Activated CD4-positive, alpha-beta T cell treated with anti-CD3 and anti-CD28 coated beads, Interleukin-2, Interleukin-4, amounts not matched to agents 100 ng/mL and 50 ng/mL, durations not matched to agents 16 hours and 8 hours (primary cell): ENCODE measurements around the gene OAT.
"Not testable (repeated sequence)": the region's sequence is repeated elsewhere in the genome, so short reads cannot be mapped to it uniquely, and the experiment has no call there.

ENCODE experiments used
- DNase-seq: peaks from one replicate; pipeline ENCODE4 v3.0.0-alpha.2; 2020; ENCODE audit warnings: low spot score

OAT gene

DNA sequence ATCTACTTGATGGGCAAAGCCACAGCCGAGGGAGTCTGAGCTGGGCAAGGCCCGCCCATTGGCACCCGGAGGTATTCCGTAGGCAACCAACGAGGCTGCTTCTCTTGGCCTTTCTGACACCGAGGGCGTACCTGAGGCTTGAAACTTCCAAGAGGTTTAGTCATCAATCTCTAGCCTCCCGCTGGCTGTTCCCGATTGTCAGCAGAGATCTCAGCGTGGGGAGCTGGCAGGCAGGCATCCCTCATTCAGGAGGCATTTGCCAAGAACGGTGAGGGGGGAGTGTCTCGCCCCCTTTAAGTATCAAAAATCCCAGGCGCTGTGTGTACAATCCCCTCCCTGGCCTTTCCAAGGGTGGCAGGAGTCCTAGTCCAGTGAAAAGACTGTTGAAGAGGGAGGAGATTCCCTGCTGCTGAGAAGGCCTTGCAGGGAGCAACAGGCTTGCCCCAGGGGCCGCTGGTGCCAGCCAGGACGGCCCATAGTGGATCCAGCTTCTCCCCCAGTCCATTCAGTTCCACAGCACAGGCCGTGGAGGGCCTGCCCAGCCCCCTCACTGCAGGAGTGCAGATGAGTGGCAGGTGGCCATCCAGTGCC lies 39.7 kb downstream of the OAT start:
- no peak for DNase-seq

- no peak for DNase-seq
These were observed 40.5 kb downstream of the OAT start for GRCh38 chr10:124378271-124378670.

- DNase-seq, result no peak
These were observed 41.6 kb downstream of the OAT start for GRCh38 chr10:124377101-124377500.

DNA sequence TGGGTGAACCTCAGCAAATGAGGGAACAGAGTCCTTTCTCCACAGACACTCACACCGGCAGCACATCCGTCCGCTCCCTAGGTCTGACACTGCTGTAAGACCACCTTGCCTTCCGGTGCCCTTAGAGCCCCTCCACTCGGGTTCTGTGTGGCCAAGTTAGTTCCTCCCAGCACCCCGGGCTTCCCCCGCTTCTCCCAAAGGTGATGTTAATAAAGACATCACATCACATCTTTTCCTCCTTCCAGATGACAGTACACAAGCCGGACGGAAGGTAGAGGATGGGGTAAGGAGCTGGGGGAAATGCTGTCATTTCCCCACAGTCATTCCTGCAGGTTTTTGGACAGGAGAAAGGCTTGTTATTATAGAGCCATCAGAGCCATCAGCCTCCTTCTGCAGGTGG lies 42.3 kb downstream of the OAT start:
- DNase-seq, result no peak

- no peak for DNase-seq
These were observed 43.0 kb downstream of the OAT start for GRCh38 chr10:124375691-124376090.

DNA sequence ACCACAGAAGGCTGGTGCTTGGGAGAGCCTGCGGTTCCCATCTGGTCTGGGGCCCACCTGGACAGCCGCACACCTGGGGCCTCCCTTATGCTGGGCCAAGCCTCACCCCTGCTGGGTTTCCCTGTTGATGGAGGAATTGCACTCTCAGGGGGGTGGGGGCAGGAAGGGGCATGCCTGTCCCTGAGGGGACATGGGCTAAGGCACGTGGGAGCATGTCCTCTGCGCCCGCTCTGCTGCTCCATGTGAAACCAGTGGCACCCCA lies 43.4 kb downstream of the OAT start:
- no peak for DNase-seq

DNA sequence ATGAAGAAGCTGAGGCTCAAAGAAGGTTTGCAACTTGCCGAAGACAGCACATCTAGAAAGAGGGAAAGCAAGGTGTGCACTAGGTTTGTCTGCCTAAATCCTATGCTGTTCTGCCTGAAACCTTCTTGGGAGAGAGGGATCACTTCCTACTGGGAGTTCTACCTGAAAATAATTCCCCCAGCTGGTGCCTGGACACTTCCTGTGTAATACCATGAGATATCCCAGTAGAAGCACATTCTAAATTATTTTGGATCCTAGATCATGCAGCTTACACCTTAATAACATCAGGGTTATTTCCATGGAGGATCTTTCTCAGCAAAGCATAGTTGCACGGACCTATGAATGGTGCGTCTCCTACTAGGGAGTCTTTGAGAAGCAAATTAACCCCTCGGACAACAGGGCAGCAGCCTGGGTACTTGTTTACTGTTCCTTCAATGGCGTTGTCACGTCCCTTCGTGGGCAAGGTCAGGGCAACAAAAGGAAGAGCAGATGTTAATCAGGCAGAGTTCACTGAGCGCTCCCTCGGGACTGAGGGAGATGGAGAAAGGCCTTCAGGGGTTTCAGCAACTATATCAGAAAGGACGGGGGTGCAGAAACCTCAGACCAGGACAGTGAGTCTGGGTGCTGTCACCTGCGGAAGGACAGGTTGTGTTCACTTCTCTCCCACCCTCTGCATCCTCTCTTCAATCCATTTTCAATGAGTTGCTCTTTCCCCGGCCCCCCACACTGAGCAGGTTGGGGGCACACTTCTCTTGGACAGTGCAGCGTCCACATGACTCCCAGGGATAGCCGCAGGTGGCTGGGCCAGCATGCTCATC lies 44.0 kb downstream of the OAT start:
- no peak for DNase-seq

DNA sequence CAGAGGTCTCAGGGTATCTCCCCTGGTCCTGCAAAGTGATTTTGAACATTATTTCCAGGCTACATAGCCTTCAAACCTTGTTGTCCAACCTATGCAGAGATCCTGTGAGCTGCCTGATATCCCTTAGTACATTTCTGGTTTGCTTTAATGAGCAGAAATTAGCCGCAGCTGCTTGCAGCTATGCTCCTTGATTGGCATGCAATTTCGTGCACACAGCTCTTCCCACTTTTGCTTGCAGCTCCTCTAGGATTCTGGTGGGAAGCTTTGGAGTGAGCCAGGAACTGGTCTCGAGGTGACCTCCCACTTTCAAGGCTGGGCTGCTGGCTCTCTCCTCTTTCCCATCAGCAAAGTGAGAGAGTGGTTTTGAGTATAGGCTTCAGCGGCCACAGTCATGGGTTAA lies 45.8 kb downstream of the OAT start:
- no peak for DNase-seq

GRCh38 chr10:124370426-124370825 lies 48.3 kb downstream of the OAT start:
- DNase-seq, result no peak

- DNase-seq, result no peak
These were observed 48.7 kb downstream of the OAT start for GRCh38 chr10:124369986-124370385.

- DNase-seq, result not testable (repeated sequence)
These were observed 49.2 kb downstream of the OAT start for GRCh38 chr10:124369533-124369932.

DNA sequence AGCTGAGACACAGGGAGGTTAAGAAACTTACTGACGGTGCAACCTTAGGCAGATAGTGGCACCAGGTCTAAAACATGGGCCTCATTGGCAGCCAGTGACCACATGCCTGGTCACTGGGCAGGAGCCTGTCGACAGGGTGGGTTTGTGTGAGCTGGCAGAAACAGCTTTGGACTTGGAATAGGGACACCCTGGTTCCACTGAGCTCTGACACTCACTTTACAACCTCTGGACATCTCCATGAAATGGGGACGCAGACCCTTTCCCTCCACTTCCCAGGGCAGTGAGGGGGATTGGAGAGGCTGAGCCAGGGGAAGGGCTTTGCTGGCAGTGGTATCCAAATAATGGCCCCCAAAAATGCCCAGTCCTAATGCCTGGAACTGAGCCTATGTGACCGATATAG lies 49.7 kb downstream of the OAT start:
- no peak for DNase-seq

DNA sequence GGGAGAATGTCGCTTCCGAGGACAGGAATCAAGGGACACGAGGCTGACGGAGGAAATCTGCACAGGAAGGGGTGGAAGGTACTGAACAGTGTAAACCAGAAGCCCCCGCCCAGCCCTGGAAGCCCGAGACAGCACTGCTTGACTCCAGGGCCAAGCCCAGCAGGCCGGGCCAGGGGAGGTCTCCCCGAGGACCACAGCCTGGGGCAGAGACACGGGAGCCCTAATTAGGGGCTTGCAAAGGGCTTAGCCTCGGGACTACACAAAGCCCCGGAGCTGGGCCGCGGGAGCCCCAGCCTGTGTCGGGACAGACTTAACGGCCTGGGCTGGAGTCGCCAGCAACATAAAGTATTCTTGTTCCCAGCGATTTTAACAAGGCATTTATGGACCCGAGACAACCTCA lies 50.8 kb downstream of the OAT start:
- DNase-seq, result no peak

DNA sequence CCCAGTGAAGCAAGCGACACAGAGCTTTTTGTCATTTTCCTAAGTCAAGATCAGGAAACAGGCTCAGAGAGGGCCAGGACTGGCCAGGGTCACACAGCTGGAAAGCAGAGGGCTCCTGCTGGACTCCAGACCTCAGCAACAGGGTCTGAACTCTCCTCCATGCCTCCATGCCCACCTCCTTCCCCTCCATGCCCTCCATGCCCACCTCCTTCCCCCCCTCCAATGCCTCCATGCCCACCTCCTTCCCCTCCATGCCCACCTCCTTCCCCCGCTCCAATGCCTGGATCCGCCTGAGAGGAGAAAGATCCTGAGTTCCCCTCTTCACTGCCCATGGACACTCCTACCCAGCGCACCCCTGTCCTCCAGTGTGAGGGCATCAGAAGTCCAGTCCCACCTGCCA lies 51.3 kb downstream of the OAT start:
- no peak for DNase-seq

GRCh38 chr10:124366825-124367224 lies 51.9 kb downstream of the OAT start:
- no peak for DNase-seq

DNA sequence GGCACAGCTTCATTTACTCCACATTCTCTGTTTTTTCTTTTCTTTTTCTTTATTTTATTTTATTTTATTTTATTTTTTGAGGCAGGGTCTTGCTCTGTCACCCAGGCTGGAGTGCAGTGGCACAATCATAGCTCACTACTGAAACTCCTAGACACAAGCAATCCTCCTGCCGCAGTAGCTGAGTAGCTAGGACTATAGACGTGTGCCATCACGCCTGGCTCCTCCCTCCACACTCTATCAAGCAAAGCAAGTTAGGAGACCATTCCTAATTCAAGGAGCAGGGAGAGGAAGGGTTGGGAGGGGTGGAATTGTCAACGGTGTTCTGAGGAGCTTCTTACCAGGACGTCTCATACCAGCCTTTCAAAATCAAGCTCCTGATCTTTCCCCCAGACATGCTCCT lies 52.4 kb downstream of the OAT start:
- no peak for DNase-seq

- no peak for DNase-seq
These were observed 54.0 kb downstream of the OAT start for GRCh38 chr10:124364674-124365073.

DNA sequence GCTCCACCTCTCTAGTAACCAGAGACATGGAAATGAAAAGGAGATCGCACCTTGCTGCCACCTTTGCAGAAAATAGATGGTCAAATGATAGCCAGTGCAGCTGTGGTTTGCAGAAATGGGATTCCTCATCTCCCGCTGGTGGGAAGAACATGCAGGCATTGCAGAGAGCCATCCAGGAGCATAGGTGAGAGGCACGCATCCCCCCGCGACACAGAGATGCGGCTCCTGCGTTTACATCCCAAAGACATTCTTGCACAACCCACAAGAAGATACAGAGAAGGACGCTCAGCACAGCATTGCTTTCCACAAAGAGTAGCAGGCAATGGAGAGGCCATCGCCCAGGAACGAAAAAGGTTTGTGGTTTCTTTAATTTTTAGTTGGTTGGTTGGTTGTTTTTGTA lies 56.2 kb downstream of the OAT start:
- DNase-seq, result no peak

DNA sequence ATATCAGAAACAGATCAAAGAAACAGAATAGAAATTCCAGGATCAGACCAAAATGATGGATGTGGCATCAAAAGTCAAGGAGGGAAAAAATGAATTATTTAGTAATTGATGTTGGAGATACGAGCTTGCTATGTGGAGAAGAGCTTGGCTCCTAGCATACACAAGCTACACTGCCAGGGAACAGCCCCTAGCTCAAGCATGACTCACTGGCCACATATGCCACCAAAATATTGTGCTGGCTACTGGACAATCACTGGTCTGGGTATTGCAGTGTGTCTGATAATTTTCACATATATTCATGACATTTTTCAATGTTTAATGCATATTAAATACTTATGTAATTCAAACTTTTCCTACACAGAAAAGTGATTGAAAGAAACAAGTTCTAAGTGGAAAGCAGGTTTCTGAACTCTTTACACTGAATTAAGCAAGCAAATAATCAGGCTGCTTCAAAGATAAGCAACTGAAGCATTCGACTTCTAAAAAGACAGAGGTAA lies 59.3 kb downstream of the OAT start:
- no peak for DNase-seq

- DNase-seq, result no peak
These were observed 61.2 kb downstream of the OAT start for GRCh38 chr10:124357561-124357885.

GRCh38 chr10:124356701-124357560 lies 61.8 kb downstream of the OAT start:
- DNase-seq, result no peak

DNA sequence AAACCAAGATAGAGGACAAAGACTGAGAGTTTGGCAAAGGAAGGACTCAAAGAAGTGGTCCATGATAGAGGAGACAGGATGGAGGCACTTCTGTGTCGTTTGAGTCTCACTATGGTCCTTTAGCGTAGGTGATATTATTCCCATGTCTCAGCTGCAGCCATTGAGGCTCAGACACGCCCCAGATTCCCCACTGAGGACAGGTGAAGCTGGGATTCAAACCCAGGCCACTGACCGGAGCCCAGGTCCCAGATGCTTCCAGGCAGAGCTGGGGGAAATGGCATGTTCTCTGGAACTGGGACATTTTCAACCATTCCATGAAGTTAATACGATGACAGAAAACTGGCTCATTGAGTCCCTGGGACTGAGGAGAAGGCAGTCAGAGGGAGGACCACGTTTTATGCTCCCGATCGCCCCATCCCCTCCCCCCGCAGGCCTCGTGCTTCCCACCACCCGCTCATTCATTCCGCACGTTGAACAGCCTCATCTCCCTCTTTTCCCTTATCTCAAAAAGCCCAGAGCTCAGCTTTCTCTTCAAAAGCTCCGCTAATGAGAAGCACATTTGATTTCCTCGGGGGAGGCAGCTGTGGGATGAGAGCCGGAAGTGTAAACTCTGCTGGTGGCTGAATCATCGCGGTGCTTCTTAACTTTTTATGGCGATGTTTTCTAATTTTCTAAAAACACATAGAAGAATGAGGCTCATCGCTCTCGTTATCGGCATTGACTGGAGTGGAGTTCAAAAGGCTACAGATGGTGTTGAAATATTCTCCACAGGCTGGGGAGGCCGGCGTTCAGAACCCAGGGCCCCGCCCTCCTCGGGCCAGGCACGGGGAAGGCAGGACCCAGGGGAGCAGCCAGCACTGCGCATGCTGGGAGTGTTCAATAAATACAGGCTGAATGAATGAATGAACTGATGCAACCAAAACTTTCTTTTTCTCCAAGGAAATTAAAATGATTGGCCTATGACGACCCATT lies 64.0 kb downstream of the OAT start:
- peak; percentile 25 for DNase-seq
